ENCODE measurements around the gene CD70.
"Not testable (repeated sequence)": the region's sequence is repeated elsewhere in the genome, so short reads cannot be mapped to it uniquely, and the experiment has no call there.

CD70 gene

DNA sequence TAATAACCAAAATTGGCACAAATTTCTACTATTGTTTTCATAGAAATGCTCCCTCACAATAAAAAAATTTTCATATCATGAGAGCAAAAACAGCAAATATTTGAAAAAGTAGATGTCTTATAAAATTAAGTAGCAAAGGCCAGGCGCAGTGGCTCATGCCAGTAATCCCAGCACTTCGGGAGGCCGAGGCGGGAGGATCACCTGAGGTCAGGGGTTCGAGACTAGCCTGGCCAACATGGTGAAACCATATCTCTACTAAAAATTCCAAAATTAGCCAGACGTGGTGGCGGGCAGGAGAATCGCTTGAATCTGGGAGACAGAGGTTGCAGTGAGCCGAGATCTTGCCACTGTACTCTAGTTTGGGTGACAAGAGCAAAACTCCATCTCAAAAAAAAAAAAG is 17.2 kb upstream of the CD70 start:
- not testable (repeated sequence) for H3K9ac ChIP-seq (ENCODE audit: low read length); H3K27ac ChIP-seq (ENCODE audit: low read depth, low read length); H3K4me3 ChIP-seq (ENCODE audit: low read length); H3K36me3 ChIP-seq (ENCODE audit: control insufficient read depth, insufficient read depth, low read length); H3K4me1 ChIP-seq (ENCODE audit: control insufficient read depth, insufficient read depth, low read length); H3K27me3 ChIP-seq (ENCODE audit: control insufficient read depth, insufficient read depth, low read length)

- H3K4me3 ChIP-seq (ENCODE audit: low read length): not testable (repeated sequence)
Measured at GRCh38 chr19:6606276-6607070, 15.5 kb upstream of the CD70 start.

GRCh38 chr19:6604906-6605305 is 14.0 kb upstream of the CD70 start:
- H3K27ac ChIP-seq (ENCODE audit: low read depth, low read length): no peak overlapping the region
- no peaks in the 10 kb centered on the region for H3K36me3 ChIP-seq (ENCODE audit: control insufficient read depth, insufficient read depth, low read length)
- H3K27me3 ChIP-seq (ENCODE audit: control insufficient read depth, insufficient read depth, low read length): no peaks in the 10 kb centered on the region
- H3K9ac ChIP-seq (ENCODE audit: low read length): no peak overlapping the region
- no peaks in the 10 kb centered on the region for H3K4me1 ChIP-seq (ENCODE audit: control insufficient read depth, insufficient read depth, low read length)
- no peak overlapping the region for H3K4me3 ChIP-seq (ENCODE audit: low read length)

More at GRCh38 chr19:6606276-6607070, 15.5 kb upstream of the CD70 start:
- not testable (repeated sequence) for H3K9ac ChIP-seq (ENCODE audit: low read length); H3K36me3 ChIP-seq (ENCODE audit: control insufficient read depth, insufficient read depth, low read length); H3K4me1 ChIP-seq (ENCODE audit: control insufficient read depth, insufficient read depth, low read length); H3K27ac ChIP-seq (ENCODE audit: low read depth, low read length); H3K27me3 ChIP-seq (ENCODE audit: control insufficient read depth, insufficient read depth, low read length)

DNA sequence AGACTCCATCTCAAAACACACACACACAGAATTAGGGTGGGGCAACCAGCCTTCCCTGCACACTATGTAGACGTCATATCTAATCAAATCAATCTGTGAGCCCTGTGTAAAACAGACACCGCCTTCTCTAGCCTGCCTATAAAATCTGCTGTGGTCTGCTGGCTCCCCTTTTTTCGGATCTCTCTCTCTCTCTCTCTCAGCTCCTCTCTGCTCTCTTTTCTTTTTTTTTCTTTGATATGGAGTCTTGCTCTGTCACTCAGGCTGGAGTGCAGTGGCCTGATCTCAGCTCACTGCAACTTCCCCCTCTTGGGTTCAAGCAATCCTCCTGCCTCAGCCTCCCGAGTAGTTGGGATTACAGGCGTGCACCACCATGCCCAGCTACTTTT is 11.8 kb upstream of the CD70 start:
- no peaks in the 10 kb centered on the region for H3K27me3 ChIP-seq (ENCODE audit: control insufficient read depth, insufficient read depth, low read length)
- H3K36me3 ChIP-seq (ENCODE audit: control insufficient read depth, insufficient read depth, low read length): no peaks in the 10 kb centered on the region
- no peak overlapping the region for H3K9ac ChIP-seq (ENCODE audit: low read length)
- H3K4me1 ChIP-seq (ENCODE audit: control insufficient read depth, insufficient read depth, low read length): no peaks in the 10 kb centered on the region
- H3K27ac ChIP-seq (ENCODE audit: low read depth, low read length): no peak overlapping the region
- no peak overlapping the region for H3K4me3 ChIP-seq (ENCODE audit: low read length)

DNA sequence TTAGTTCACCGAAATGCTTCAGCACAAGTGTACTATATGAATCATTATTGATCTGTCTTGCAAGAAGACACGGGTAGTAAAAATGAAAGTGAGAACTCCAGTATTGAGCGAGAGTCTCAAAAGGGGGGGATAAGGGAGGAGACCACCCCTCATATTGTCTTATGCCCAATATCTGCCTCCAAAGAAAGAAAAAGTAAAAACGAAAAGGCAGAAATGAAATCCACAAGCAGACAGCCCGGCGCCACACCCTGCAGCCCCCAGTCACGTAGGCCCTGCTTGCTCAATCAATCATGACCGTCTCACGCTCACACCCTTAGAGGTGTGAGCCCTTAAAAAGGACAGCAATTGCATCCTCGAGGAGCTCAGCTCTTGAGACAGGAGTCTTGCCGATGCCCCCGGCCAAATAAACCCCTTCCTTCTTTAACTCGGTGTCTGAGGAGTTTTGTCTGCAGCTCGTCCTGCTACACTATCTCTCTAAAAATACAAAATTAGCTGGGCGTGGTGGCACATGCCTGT is 10.6 kb upstream of the CD70 start:
- not testable (repeated sequence) for H3K4me3 ChIP-seq (ENCODE audit: low read length); H3K27me3 ChIP-seq (ENCODE audit: control insufficient read depth, insufficient read depth, low read length); H3K4me1 ChIP-seq (ENCODE audit: control insufficient read depth, insufficient read depth, low read length)

GRCh38 chr19:6600951-6601536 is 10.1 kb upstream of the CD70 start:
- not testable (repeated sequence) for H3K27me3 ChIP-seq (ENCODE audit: control insufficient read depth, insufficient read depth, low read length); H3K4me3 ChIP-seq (ENCODE audit: low read length); H3K4me1 ChIP-seq (ENCODE audit: control insufficient read depth, insufficient read depth, low read length); H3K36me3 ChIP-seq (ENCODE audit: control insufficient read depth, insufficient read depth, low read length); H3K9ac ChIP-seq (ENCODE audit: low read length); H3K27ac ChIP-seq (ENCODE audit: low read depth, low read length)

More for the DNA sequence above, 10.6 kb upstream of the CD70 start:
- H3K36me3 ChIP-seq (ENCODE audit: control insufficient read depth, insufficient read depth, low read length); H3K9ac ChIP-seq (ENCODE audit: low read length); H3K27ac ChIP-seq (ENCODE audit: low read depth, low read length): not testable (repeated sequence)

- H3K9ac ChIP-seq (ENCODE audit: low read length): no peak overlapping the region
- H3K27ac ChIP-seq (ENCODE audit: low read depth, low read length): no peak overlapping the region
- H3K4me1 ChIP-seq (ENCODE audit: control insufficient read depth, insufficient read depth, low read length): no peaks in the 10 kb centered on the region
- H3K27me3 ChIP-seq (ENCODE audit: control insufficient read depth, insufficient read depth, low read length): no peaks in the 10 kb centered on the region
- no peak overlapping the region for H3K4me3 ChIP-seq (ENCODE audit: low read length)
- no peaks in the 10 kb centered on the region for H3K36me3 ChIP-seq (ENCODE audit: control insufficient read depth, insufficient read depth, low read length)
Measured at GRCh38 chr19:6599866-6600454, 9.0 kb upstream of the CD70 start.

DNA sequence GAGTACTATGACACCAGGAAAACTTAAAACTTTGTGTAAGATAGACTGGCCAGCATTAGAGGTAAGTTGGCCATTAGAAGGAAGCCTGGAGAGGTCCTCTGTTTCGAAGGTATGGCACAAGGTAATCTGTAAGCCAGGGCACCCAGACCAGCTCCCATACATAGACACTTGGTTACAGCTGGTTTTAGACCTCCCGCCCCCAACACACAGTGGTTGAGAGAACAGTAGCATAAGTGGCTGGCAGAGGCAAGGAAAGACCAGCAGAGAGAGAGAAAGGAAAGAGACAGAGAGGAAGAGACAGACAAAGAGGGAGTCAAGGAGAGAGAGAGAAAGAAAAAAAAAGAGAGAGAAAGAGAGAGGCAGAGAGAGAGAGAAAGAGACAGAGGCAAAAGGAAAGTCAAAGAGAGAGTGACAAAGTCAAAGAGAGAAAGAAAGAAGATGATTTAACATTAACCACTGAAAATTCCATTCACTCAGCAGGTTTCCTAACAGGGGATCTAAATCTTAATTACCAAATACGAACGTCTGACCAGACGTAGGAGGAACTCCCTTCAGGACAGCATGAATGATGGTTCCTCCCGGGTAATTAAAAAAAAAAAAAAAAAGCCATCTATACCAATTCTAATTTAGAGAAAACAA is 7.4 kb upstream of the CD70 start:
- not testable (repeated sequence) for H3K9ac ChIP-seq (ENCODE audit: low read length); H3K36me3 ChIP-seq (ENCODE audit: control insufficient read depth, insufficient read depth, low read length); H3K27ac ChIP-seq (ENCODE audit: low read depth, low read length); H3K27me3 ChIP-seq (ENCODE audit: control insufficient read depth, insufficient read depth, low read length); H3K4me3 ChIP-seq (ENCODE audit: low read length); H3K4me1 ChIP-seq (ENCODE audit: control insufficient read depth, insufficient read depth, low read length)

DNA sequence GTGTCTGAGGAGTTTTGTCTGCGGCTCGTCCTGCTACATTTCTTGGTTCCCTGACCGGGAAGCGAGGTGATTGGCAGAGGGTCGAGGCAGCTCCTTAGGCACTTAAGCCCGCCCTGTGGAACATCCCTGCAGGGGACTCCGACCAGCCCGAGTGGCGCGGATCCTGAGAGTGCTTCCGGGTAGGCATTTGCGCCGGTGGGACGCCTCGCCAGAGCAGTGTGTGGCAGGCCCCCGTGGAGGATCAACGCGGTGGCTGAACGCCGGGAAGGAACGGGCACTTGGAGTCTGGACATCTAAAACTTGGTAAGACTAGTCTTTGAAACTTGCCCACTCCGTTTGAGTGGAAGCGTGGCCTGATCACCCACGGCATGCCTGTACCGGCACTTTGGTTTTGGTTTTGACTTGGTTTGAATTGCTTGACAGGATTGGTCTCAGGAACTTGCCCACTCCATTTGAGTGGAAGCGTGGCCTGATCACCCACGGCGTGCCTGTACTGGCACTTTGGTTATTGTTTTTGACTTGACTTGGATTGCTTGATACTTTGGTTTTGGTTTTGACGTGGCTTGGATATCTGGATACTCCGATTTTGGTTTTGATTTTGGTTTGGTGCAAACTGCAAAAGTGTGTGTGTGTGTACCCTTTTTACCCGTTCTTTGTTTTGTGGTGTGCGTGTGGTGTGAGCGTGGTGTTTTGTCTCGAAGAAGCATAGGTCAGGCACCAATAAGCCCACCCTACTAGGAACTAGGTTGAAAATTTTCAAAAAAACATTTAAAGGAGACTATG is 6.7 kb upstream of the CD70 start:
- H3K4me3 ChIP-seq (ENCODE audit: low read length); H3K4me1 ChIP-seq (ENCODE audit: control insufficient read depth, insufficient read depth, low read length): not testable (repeated sequence)

GRCh38 chr19:6596621-6597020 is 5.7 kb upstream of the CD70 start:
- Histone ChIP-seq H3K4me1 (ENCODE audit: control insufficient read depth, insufficient read depth, low read length) (no peaks in the 10 kb centered on the region), H3K36me3 (ENCODE audit: control insufficient read depth, insufficient read depth, low read length) (no peaks in the 10 kb centered on the region), H3K27me3 (ENCODE audit: control insufficient read depth, insufficient read depth, low read length) (no peaks in the 10 kb centered on the region), H3K27ac (ENCODE audit: low read depth, low read length) (no peak overlapping the region), H3K9ac (ENCODE audit: low read length) (no peak overlapping the region), H3K4me3 (ENCODE audit: low read length) (no peak overlapping the region)

More for the DNA sequence above, 6.7 kb upstream of the CD70 start:
- H3K9ac ChIP-seq (ENCODE audit: low read length); H3K27me3 ChIP-seq (ENCODE audit: control insufficient read depth, insufficient read depth, low read length); H3K36me3 ChIP-seq (ENCODE audit: control insufficient read depth, insufficient read depth, low read length); H3K27ac ChIP-seq (ENCODE audit: low read depth, low read length): not testable (repeated sequence)

DNA sequence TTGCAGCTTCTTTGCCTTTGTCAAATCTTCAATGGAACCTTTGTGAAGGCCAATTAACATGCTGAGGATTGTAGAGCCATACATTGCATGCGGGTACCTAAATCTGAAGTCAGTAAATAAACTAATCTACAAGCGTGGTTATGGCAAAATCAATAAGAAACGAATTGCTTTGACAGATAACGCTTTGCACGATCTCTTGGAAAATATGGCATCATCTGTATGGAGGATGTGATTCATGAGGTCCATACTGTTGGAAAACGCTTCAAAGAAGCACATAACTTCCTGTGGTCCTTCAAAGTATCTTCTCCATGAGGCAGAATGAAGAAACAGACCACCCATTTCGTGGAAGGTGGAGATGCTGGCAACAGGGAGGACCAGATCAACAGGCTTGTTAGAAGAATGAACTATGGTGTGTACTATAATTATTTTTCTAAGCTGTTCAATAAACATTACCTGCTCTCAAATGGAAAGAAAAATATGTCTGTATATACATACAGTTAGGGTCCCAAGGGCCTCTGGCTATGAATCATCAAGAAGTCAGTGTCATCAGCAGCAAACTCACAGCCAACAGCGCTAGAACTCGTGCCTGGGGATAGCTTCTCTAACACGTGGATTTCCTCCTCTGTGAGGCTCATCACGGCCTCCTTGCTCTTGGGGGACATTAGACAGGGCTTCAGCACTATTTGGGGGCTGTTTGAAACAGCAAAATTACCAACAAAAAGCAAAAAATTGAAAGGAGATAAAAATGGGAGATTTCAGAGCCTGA is 2.9 kb upstream of the CD70 start:
- Histone ChIP-seq H3K4me3 (ENCODE audit: low read length) (no peak overlapping the region), H3K9ac (ENCODE audit: low read length) (no peak overlapping the region), H3K27me3 (ENCODE audit: control insufficient read depth, insufficient read depth, low read length) (peaks cover 10% of the 10 kb centered on the region), H3K36me3 (ENCODE audit: control insufficient read depth, insufficient read depth, low read length) (no peaks in the 10 kb centered on the region), H3K4me1 (ENCODE audit: control insufficient read depth, insufficient read depth, low read length) (no peaks in the 10 kb centered on the region), H3K27ac (ENCODE audit: low read depth, low read length) (no peak overlapping the region)

Measured in rectal smooth muscle tissue (tissue), 1 donor.